AG09309 (cell line): ENCODE results near the gene TBXT.

ENCODE experiments used
- DNase-seq: peaks from one replicate; pipeline ENCODE4 v3.0.0-alpha.2; 2010; ENCODE audit warnings: low read depth
- H3K4me3 ChIP-seq: 2 replicates; pipeline ENCODE4 v1.5.1; 2011; ENCODE audit warnings: mild to moderate bottlenecking, low read depth, low read length, moderate library complexity; ENCODE audit not compliant: control insufficient read depth
- TF ChIP-seq, protein P1 (sequence below): IDR thresholded peaks from 2 replicates; pipeline ENCODE4 v1.5.1; 2011; ENCODE audit warnings: mild to moderate bottlenecking, low read depth, low read length, inconsistent platforms; ENCODE audit not compliant: insufficient read depth, control insufficient read depth; ENCODE audit errors: missing control alignments

The TBXT gene

GRCh38 chr6:166203003-166203640 is 35.5 kb upstream of the TBXT start:
- H3K4me3 ChIP-seq: no peak overlapping the region
- TF ChIP-seq, protein P1, sequence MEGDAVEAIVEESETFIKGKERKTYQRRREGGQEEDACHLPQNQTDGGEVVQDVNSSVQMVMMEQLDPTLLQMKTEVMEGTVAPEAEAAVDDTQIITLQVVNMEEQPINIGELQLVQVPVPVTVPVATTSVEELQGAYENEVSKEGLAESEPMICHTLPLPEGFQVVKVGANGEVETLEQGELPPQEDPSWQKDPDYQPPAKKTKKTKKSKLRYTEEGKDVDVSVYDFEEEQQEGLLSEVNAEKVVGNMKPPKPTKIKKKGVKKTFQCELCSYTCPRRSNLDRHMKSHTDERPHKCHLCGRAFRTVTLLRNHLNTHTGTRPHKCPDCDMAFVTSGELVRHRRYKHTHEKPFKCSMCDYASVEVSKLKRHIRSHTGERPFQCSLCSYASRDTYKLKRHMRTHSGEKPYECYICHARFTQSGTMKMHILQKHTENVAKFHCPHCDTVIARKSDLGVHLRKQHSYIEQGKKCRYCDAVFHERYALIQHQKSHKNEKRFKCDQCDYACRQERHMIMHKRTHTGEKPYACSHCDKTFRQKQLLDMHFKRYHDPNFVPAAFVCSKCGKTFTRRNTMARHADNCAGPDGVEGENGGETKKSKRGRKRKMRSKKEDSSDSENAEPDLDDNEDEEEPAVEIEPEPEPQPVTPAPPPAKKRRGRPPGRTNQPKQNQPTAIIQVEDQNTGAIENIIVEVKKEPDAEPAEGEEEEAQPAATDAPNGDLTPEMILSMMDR: no peak
- DNase-seq: no peak

DNA sequence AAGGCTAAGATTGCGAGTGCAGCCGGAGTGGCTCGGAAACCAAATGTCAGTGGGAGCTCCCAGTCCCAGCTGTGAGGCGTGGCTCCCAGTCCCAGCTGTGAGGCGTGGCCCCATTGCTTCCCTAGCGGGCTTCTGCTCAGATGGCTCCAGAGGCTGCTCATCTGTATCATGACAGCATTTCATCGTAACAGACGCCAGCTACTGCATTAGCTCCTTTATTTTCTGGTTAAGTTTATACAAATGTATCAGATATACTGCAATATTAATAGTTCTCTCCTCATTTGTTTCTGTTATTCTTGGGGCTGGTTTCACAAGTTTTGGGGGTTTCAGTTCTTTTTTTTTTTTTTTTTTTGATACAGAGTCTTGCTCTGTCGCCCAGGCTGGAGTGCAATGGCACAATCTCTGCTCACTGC is 34.7 kb upstream of the TBXT start:
- TF ChIP-seq, protein P1: no peak
- no peak overlapping the region for H3K4me3 ChIP-seq
- DNase-seq: no peak

DNA sequence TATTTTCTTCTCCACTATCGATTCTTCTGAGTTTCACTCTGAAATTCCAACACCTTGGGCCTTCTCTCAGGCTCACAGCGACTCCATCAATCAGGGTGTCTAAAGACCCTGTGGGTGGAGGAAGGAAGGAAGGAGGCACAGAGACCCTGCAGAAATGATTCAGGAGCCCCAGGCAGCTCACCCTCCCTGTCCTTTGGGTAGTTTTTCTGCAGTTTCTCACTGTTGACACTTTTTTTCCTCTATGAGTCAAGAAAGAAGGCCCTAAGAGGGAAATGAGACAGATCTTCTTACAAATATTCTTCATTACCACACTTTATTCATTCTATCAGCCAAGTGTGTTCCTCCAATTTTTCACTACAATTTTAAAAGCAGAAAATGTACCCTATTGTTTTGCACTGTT is 34.2 kb upstream of the TBXT start:
- DNase-seq: no peak
- no peak overlapping the region for H3K4me3 ChIP-seq
- TF ChIP-seq, protein P1: no peak

DNA sequence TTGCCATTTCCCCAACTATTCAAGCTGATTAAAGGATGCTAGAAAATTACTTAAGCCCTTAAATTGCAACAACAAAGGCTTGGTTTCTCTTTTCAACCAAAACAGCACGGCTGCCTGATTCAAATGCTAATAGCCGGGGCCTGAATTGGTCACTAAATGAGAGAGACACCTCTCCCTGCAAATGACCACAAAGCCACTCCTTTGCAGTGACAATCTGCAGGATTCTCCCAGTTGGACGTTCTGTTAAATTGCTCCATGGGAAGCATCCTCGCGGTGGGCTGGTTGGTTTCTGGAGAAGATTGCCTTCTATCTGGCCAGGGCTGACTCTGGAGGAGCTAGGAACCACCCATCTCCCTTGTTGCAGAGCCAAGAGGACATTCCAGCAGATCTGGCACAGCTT is 29.7 kb upstream of the TBXT start:
- no peak overlapping the region for H3K4me3 ChIP-seq
- DNase-seq: no peak
- TF ChIP-seq, protein P1: no peak

GRCh38 chr6:166195860-166196238 is 28.2 kb upstream of the TBXT start:
- TF ChIP-seq, protein P1: no peak
- DNase-seq: no peak
- H3K4me3 ChIP-seq: no peak overlapping the region

DNA sequence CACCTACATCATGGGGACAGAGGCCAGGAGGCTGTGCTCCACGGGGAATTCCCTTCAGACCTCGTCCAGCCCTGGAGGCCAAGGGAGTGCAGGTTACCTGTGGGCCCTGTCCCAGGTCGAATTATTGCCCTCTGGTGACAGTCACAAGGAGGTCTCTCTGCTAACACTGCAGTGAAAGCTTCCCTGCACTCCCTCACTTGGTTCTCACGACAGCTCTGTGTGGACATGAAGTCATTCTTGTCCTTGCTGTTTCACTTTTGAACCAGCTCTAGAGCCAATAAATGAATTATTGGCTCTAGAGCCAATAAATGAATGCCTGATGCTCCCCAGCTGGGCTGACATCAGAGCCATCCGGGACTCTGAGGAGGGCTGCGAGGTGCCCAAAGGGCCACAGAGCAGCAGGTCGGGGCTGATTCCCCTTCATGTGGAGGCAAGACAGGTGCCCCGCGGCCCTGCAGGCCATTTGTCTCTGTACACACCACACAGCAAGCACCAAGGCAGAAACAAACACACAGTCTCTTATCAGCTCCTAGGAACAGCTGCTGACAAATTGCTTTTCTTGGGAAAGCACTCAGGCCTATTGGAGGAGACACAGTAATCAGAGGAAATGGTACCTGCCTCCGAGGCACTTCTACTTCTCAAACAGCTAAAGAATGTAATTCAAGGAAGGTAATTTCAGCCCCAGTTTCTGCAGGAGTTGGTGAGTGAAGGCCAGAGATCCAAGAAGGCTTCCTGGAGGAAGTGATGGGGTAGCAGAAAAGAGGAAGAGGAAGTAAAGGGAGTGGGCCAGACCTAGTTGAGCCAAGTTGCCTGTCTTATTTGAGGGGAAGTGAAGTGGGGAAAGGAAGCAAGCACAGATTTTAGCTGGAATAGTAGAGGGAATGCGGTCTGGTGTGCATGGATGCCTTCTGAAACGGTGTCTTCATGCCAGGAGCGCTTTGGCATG is 27.5 kb upstream of the TBXT start:
- TF ChIP-seq, protein P1: no peak
- H3K4me3 ChIP-seq: no peak overlapping the region
- DNase-seq: no peak
